ENCODE data around the gene SLC18A2. TPM values are rescaled to one million over a fixed set of nuclear protein-coding genes. Genes with fewer than 3 reads are reported as not detected.

SLC18A2 gene
- total RNA-seq, 1 experiment from 2014 or later = 4.0 TPM

- DNase-seq = peak; percentile 50
These were observed 22.3 kb upstream of the SLC18A2 start for GRCh38 chr10:117218654-117219053.

More at GRCh38 chr10:117218654-117219053, 22.3 kb upstream of the SLC18A2 start:
- no peak overlapping the region for H4K8ac ChIP-seq (replicated peaks; ENCODE audit: insufficient read length, low read depth, low read length)
- no peak overlapping the region for H3K4ac ChIP-seq (ENCODE audit: low read depth, low read length)
- no peak overlapping the region for H3T11ph ChIP-seq (ENCODE audit: low read length)
- H3K4me2 ChIP-seq (ENCODE audit: insufficient read depth, insufficient read length, low read length) = no peak overlapping the region
- H3K4me1 ChIP-seq (ENCODE audit: insufficient read depth, low read length) = no peaks in the 10 kb centered on the region; the same call in 1 of the 2 replicates
- H3K56ac ChIP-seq (ENCODE audit: insufficient read length, low read depth, low read length) = no peak overlapping the region
- Mint-ChIP-seq H3K4me1 (peaks cover 18 to 34% of the 10 kb centered on the region in 2 experiments), H3K9me3 (no peaks in the 10 kb centered on the region), H3K27ac (no peak overlapping the region), H3K36me3 (ENCODE audit: insufficient read depth in 1 of 3, low read depth in 3 of 3) (no peaks in the 10 kb centered on the region), H3K27me3 (ENCODE audit: low read depth) (peaks cover 63% of the 10 kb centered on the region), H3K4me3 (no peak overlapping the region)
- H2BK15ac ChIP-seq (ENCODE audit: low read depth, low read length) = no peak overlapping the region
- H3K23ac ChIP-seq (ENCODE audit: insufficient read length, low read depth, low read length) = no peak overlapping the region
- no peak overlapping the region for H2BK12ac ChIP-seq (ENCODE audit: insufficient read length, low read depth, low read length)
- H2BK20ac ChIP-seq (ENCODE audit: low read depth, low read length, poor library complexity, severe bottlenecking) = no peak overlapping the region
- H4K5ac ChIP-seq (ENCODE audit: insufficient read length, low read depth, low read length) = no peak overlapping the region
- H2AFZ ChIP-seq (ENCODE audit: low read length) = no peak overlapping the region
- no peaks in the 10 kb centered on the region for H3K9me3 ChIP-seq (ENCODE audit: control insufficient read depth, low read depth, low read length)
- no peak overlapping the region for H2BK120ac ChIP-seq (ENCODE audit: low read depth, low read length, poor library complexity, severe bottlenecking)
- H3K23me2 ChIP-seq (ENCODE audit: insufficient read length, low read depth, low read length, poor library complexity, severe bottlenecking) = peaks cover 7% of the 10 kb centered on the region
- no peak overlapping the region for H3K14ac ChIP-seq (ENCODE audit: insufficient read depth, low read length)
- H3K9ac ChIP-seq (ENCODE audit: extremely low read depth, insufficient read length, low read length) = no peak overlapping the region
- no CpG with 5 or more reads among the region's 8 CpGs for WGBS (ENCODE audit: extremely low coverage, insufficient read length, low lambda C conversion rate)
- no peak overlapping the region for H2BK5ac ChIP-seq (ENCODE audit: insufficient read length, low read length)
- no peaks in the 10 kb centered on the region for H3K79me1 ChIP-seq (ENCODE audit: insufficient read depth, low read depth, low read length, poor library complexity, severe bottlenecking)
- H3K18ac ChIP-seq (ENCODE audit: insufficient read length, low read depth, low read length) = no peak overlapping the region
- H3K79me2 ChIP-seq (ENCODE audit: insufficient read depth, low read length) = no peaks in the 10 kb centered on the region
- no peaks in the 10 kb centered on the region for H4K20me1 ChIP-seq (ENCODE audit: control insufficient read depth, insufficient read depth, insufficient read length)
- no peak for TF ChIP-seq CTCF (conservative IDR thresholded peaks at IDR 0.05)
- no peak overlapping the region for H4K91ac ChIP-seq (ENCODE audit: insufficient read length, low read depth, low read length)
- no peak overlapping the region for H2AK5ac ChIP-seq (ENCODE audit: insufficient read length, low read length)
- H3K27me3 ChIP-seq (ENCODE audit: insufficient read depth, low read length) = peaks cover 12% of the 10 kb centered on the region; the same call in 1 of the 2 replicates
- H3K27ac ChIP-seq (ENCODE audit: insufficient read length, low read depth, low read length) = no peak overlapping the region

Measured in H9 (cell line).